ENCODE measurements around the gene PPP2R5D. TPM values are rescaled to one million over a fixed set of nuclear protein-coding genes. Genes with fewer than 3 reads are reported as not detected.

PPP2R5D gene
- total and polyA plus RNA-seq, 4 donors, result 19.0 to 26.8 (median 21.9) TPM

- DNase-seq, result no peak
- Histone ChIP-seq H3K9me3 (ENCODE audit: control insufficient read depth in 4 of 4, insufficient read depth in 3 of 4, low read length in 3 of 4) (no peaks in the 10 kb centered on the region), H3K36me3 (ENCODE audit: control insufficient read depth in 4 of 4, insufficient read depth in 4 of 4, low read length in 4 of 4) (peaks cover 2 to 47% (median 13%) of the 10 kb centered on the region in 4 donors), H3K27me3 (ENCODE audit: control insufficient read depth in 3 of 3, insufficient read depth in 3 of 3, low read length in 2 of 3) (no peaks in the 10 kb centered on the region), H3K27ac (ENCODE audit: low read depth in 1 of 2, low read length in 1 of 2) (no peak overlapping the region), H3K4me3 (no peak overlapping the region), H3K9ac (ENCODE audit: insufficient read depth in 1 of 2, low read length in 2 of 2) (no peak overlapping the region), H3K4me1 (ENCODE audit: control insufficient read depth in 5 of 5, insufficient read depth in 5 of 5, low read length in 5 of 5) (no peaks in the 10 kb centered on the region)
- WGBS, 2 donors, result 96 to 98% methylated on average over 12 of the region's 12 CpGs
- no peak for ATAC-seq (ENCODE audit: insufficient read depth, low FRiP score)
- no peak for TF ChIP-seq CTCF (IDR thresholded peaks at IDR 0.05; ENCODE audit: control extremely low read depth, extremely low read depth)
Measured at GRCh38 chr6:42968126-42968701, 16.2 kb upstream of the PPP2R5D start.

DNA sequence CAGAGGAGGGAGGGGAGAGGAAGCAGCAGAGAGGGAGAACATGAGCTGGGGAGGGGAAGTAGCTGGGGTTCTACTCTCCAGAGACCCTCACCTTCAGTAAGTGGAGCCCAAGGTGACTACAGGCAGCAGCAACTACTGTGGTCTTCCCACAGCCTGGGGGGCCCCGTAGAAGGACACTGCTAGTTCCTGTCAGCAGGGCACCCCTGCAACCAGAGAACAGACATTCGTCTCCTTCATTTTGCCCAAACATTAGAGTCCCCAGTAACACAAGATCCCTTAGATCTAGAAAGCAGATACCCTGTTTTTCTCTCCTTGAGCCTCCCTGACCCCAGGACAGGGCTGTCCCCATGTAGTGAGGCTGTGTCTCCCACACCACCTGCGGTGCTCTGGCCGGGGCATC, 15.6 kb upstream of the PPP2R5D start:
- H3K9ac ChIP-seq (ENCODE audit: insufficient read depth in 1 of 2, low read length in 2 of 2), result no peak overlapping the region
- DNase-seq, result no peak
- no peak overlapping the region for H3K27ac ChIP-seq (ENCODE audit: low read depth in 1 of 2, low read length in 1 of 2)
- no peaks in the 10 kb centered on the region for H3K9me3 ChIP-seq (ENCODE audit: control insufficient read depth in 4 of 4, insufficient read depth in 3 of 4, low read length in 3 of 4)
- no peak overlapping the region for H3K4me3 ChIP-seq
- TF ChIP-seq CTCF (IDR thresholded peaks at IDR 0.05; ENCODE audit: control extremely low read depth, extremely low read depth), result no peak
- H3K27me3 ChIP-seq (ENCODE audit: control insufficient read depth in 3 of 3, insufficient read depth in 3 of 3, low read length in 2 of 3), result no peaks in the 10 kb centered on the region
- 73 to 87% methylated on average over 4 of the region's 4 CpGs for WGBS, 2 donors
- no peak for ATAC-seq (ENCODE audit: insufficient read depth, low FRiP score)
- H3K36me3 ChIP-seq (ENCODE audit: control insufficient read depth in 4 of 4, insufficient read depth in 4 of 4, low read length in 4 of 4), result peaks cover 2 to 45% (median 13%) of the 10 kb centered on the region in 4 donors
- peaks cover 0 to 1% (median 0%) of the 10 kb centered on the region in 5 donors for H3K4me1 ChIP-seq (ENCODE audit: control insufficient read depth in 5 of 5, insufficient read depth in 5 of 5, low read length in 5 of 5)

DNA sequence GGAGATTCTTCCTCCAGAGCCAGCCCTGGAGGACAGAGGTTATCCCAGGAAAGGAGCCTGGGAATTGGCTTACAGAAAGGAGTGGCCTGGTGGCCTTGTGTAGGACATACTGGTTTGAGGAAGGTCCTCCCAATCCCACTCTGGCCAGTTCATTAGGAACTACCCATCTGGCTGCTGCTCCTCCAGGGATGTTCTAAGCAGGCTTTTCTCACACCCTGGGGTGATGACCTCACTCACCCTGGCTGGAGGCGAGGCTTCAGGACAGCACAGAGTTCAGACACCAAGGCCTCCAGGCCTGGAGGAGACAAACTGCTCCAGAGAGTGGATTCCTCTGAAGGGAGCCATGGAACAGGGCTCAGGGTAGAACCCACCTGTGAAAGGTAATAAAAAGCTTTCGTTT, 14.9 kb upstream of the PPP2R5D start:
- 93 to 96% methylated on average over 2 of the region's 2 CpGs for WGBS, 2 donors
- no peak for ATAC-seq (ENCODE audit: insufficient read depth, low FRiP score)
- peaks cover 2 to 43% (median 13%) of the 10 kb centered on the region in 4 donors for H3K36me3 ChIP-seq (ENCODE audit: control insufficient read depth in 4 of 4, insufficient read depth in 4 of 4, low read length in 4 of 4)

More for the DNA sequence above, 14.9 kb upstream of the PPP2R5D start:
- Histone ChIP-seq H3K4me1 (ENCODE audit: control insufficient read depth in 5 of 5, insufficient read depth in 5 of 5, low read length in 5 of 5) (peaks cover 0 to 1% (median 0%) of the 10 kb centered on the region in 5 donors), H3K27ac (ENCODE audit: low read depth in 1 of 2, low read length in 1 of 2) (no peak overlapping the region), H3K9ac (ENCODE audit: insufficient read depth in 1 of 2, low read length in 2 of 2) (no peak overlapping the region), H3K9me3 (ENCODE audit: control insufficient read depth in 4 of 4, insufficient read depth in 3 of 4, low read length in 3 of 4) (no peaks in the 10 kb centered on the region), H3K4me3 (no peak overlapping the region), H3K27me3 (ENCODE audit: control insufficient read depth in 3 of 3, insufficient read depth in 3 of 3, low read length in 2 of 3) (no peaks in the 10 kb centered on the region)
- TF ChIP-seq CTCF (IDR thresholded peaks at IDR 0.05; ENCODE audit: control extremely low read depth, extremely low read depth), result no peak
- no peak for DNase-seq

All from lung (tissue), 12 donors.